ENCODE results near the gene ERG28. TPM values are rescaled to one million over a fixed set of nuclear protein-coding genes. Genes with fewer than 3 reads are reported as not detected.
"Not testable (repeated sequence)": the region's sequence is repeated elsewhere in the genome, so short reads cannot be mapped to it uniquely, and the experiment has no call there.

ERG28 gene, protein sequence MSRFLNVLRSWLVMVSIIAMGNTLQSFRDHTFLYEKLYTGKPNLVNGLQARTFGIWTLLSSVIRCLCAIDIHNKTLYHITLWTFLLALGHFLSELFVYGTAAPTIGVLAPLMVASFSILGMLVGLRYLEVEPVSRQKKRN
- total RNA-seq (2014; rRNA removed; shearing (Covaris generic); ENCODE audit: low replicate concordance), result 3.4 and 7.3 TPM in 2 replicates

DNA sequence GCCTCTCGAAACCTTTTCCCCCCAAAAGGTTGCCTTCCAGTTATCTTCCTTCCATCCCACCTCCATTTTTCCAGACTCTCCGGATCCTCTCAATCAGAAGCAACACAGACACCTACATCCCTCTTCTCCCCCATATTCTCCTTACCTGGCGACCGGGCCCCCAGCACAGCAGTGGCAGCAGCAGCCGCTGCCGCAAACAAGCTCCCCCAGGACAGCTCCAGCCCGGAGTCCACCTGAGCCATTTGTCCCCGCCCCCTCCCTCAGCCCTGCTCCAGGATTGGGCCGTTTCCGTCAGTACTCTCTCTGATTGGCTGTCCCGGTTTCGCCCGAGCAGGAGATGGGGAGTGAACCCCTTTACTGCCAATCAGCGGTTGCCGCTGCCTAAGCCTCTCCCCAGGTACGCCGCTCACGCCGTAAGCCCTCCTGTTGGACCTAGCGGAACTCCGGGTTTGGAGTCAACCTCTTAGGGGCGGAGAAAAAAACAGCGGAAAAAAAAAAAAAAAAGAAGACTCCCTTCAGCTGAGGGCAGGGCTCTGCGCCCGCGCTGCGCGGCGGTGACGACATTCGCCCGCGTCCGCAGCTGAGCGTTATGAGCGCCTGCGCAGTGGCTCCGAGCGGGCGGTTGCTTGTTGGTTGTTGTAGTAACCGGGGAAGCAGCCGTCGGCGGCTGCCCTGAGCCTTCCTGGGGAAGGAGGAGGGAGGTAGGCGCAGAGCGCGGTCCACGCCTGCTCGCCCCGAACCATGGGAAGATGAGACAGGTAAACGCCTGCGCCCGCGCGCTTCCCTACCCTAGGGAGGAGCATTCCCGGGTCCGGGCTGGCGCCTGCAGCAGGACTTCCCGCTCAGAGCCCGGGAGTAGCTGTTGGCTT lies at the start of gene ERG28, which contains the start of gene TTLL5:
Gene ERG28, minus strand, starts transcription at position 247 of the 869 bp plus-strand sequence. CDS start 3,374 bp downstream, outside the sequence.
Gene TTLL5, plus strand, starts transcription at position 617 of the 869 bp plus-strand sequence. CDS start 1,904 bp downstream, outside the sequence.
- Histone ChIP-seq H3K4me3 (peak within 1 kb of the TSS; percentile 74), H3K36me3 (no peaks in the 10 kb centered on the region; the same call in 1 of the 2 replicates), H3K27me3 (no peaks in the 10 kb centered on the region), H3K9me3 (no peaks in the 10 kb centered on the region)
- peak; percentile 94 for DNase-seq

DNA sequence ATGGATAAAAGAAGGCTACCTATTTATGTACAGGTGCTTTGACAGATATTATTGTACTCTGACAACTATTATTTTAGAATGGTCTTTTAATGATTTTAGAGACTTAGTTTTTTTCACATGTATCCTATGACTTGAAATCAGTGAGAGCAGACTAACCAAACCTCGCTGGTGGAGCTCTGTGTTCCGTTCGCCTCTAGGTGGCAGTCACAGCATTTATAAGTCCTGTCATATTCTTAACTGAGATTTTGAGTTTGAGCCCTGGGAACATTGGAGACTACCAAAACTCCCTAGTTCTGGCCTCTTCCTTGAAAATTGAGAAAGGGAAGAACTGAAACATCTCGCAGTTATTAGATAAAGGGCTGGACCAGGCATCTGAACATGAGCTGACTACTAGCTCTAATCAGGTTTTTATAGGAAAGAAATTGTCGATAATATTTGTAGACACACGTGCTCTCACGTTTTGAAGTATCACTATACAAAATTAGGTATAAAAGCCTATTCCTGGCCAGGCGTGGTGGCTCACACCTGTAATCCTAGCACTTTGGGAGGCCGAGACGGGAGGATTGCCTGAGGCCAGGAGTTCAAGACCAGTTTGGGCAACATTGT lies 48.6 kb upstream of the ERG28 start:
- Histone ChIP-seq H3K9me3 (no peaks in the 10 kb centered on the region), H3K36me3 (no peaks in the 10 kb centered on the region; the same call in 1 of the 2 replicates), H3K27me3 (no peaks in the 10 kb centered on the region), H3K4me3 (no peak overlapping the region)
- DNase-seq, result no peak

DNA sequence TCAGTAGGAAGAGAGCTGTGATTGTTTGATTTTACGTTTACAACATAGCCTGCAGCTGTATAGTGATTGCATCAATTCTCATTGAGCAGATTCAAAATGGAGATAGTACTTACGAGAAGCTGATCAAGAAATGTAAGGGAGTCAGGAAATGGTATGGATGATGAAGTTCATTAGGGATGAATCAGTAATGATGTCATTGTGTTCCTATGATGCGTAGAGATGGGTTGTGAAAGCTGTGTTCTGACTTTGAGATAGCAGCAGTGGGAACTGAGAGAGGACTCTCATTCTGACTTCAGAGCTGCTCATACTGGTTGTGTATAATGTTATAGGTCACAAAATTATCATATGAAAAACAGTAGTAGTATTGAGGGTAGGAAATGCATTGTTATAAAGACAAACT lies 44.3 kb upstream of the ERG28 start:
- no peaks in the 10 kb centered on the region for H3K9me3 ChIP-seq
- H3K4me3 ChIP-seq, result no peak overlapping the region
- H3K27me3 ChIP-seq, result no peaks in the 10 kb centered on the region
- DNase-seq, result no peak
- no peaks in the 10 kb centered on the region; the same call in 1 of the 2 replicates for H3K36me3 ChIP-seq

DNA sequence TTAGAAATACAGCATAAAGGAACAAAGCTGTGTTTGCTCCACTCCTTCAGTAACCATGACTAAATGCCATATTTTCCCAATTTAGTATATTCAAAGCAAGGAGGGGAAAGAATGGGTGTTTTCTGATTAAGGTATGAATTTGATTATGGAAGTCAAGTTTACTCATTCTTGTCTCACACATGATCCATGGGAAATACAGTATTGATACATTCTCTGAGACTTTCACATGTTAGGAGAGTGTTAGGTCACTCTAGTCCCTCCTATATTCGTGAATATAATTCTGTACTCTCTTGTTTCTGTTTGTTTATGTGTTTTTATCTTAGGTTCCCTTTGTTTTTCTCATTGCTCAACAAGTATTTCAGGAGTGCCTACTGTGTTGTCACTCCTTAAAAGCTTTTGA lies 42.8 kb upstream of the ERG28 start:
- no peak for DNase-seq
- Histone ChIP-seq H3K36me3 (no peaks in the 10 kb centered on the region; the same call in 1 of the 2 replicates), H3K9me3 (no peaks in the 10 kb centered on the region), H3K4me3 (no peak overlapping the region), H3K27me3 (no peaks in the 10 kb centered on the region)

DNA sequence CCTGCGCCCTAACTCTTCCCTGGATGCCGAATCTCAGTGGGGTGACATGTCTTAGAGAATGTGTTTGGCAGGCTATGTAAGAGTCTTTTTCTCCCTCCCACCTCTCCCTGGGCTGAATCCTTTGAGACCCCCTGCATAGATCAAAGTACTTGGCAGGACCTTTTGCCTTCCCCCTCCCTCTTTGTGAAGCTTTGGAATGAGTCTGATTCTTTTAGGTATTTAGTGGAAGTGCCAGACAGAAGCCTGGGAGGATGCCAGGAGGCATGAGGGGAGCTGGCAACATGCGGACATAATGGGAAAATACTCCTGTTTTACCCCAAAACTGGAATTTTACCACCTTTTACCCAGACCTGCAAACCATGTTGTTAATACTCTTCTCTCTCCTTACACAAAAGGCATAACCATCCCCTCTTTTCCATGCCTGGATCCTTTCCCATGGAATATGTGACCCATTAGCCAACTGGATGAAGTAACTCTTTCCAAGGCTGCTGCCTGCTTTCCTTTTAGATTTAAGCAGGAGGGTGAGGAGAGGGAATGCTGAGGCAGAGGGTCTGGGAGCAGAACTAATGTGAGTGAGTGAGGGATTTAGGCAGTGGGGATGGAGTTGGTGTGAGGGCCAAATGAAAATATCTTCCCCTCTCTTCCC lies 42.1 kb upstream of the ERG28 start:
- DNase-seq, result peak; percentile 22
- Histone ChIP-seq H3K36me3 (no peaks in the 10 kb centered on the region; the same call in 1 of the 2 replicates), H3K9me3 (no peaks in the 10 kb centered on the region), H3K27me3 (no peaks in the 10 kb centered on the region), H3K4me3 (no peak overlapping the region)

DNA sequence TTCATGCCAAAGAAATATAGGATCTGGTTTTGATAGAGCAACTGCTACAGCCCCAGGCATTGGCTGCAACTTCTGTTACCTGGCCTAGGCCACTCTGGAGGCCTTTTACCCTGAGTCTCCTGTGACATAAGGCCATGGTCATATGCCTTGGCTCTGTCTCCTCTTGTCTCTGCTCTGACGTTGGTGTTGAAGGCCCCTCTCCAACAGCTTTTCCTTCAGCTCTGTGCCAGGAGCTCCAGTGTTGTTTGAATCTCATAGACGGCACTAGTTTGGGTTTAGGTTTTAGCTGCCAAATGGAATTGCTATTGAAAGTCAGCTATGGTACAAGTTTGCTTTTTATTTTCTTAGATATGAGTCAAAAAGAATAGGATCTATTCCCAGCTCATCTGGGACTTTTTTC lies 41.4 kb upstream of the ERG28 start:
- no peak for DNase-seq
- Histone ChIP-seq H3K27me3 (no peaks in the 10 kb centered on the region), H3K36me3 (no peaks in the 10 kb centered on the region), H3K4me3 (no peak overlapping the region), H3K9me3 (no peaks in the 10 kb centered on the region)

DNA sequence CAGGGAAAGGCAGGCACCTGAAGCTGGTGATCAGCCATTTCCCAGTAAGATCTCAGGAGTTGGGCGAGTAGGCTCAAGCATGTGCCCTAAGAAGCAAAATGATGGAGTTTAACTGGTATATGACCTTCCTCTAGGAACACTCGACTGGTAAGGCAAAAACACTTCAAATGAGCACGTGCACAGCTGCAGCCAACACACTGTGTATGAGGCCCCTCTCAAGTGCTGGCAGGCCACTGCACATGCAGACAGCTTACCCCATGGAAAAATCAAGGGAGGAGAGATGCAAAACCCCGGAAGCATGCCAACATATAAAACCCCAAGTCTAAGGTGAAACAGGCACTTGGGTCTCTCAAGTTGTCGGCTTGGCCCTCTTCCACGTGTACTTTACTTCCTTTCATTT lies 39.6 kb upstream of the ERG28 start:
- H3K27me3 ChIP-seq, result no peaks in the 10 kb centered on the region
- no peaks in the 10 kb centered on the region for H3K36me3 ChIP-seq
- no peak for DNase-seq
- no peaks in the 10 kb centered on the region for H3K9me3 ChIP-seq
- H3K4me3 ChIP-seq, result no peak overlapping the region

DNA sequence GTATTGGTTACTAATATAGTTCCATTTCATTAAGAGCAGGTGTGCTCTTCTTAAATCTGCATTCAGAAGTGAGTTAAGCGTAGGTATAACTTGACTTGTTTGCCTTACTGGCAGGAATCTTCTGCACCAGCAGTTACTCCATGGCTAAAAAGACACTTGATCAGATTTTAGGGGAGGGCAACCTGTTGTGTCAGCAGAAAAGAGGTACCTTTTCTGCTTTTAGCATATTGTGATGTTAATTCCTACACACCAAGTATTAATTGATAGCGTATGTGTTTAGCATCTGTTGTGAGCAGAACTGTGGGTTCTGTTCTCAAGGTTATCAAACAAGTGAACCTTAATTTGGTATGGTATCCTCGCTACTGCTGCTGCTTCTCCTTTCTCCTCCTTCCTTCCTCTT lies 38.7 kb upstream of the ERG28 start:
- Histone ChIP-seq H3K36me3 (no peaks in the 10 kb centered on the region), H3K4me3 (no peak overlapping the region), H3K9me3 (no peaks in the 10 kb centered on the region), H3K27me3 (no peaks in the 10 kb centered on the region)
- no peak for DNase-seq

DNA sequence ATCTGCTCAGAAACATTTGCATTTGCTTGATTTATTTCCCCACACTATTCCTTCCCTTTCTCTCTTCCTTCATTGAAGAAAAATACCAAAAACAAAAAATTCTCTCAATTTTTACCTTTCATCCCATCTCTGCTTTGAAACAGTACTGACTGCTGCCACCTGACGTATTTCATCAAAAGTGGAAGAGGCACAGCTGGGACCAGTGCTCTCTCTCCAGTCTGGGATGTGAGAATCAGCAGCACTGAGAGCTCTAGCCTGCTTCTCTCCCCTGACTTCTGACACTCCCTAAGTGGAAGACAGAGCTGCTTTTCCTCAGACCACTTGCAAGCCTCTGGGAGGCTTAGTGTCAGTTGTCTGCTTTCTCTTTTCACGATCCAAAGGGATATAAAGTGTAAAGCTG lies 37.2 kb upstream of the ERG28 start:
- no peak for DNase-seq
- Histone ChIP-seq H3K36me3 (no peaks in the 10 kb centered on the region), H3K9me3 (no peaks in the 10 kb centered on the region), H3K4me3 (no peak overlapping the region), H3K27me3 (no peaks in the 10 kb centered on the region)

DNA sequence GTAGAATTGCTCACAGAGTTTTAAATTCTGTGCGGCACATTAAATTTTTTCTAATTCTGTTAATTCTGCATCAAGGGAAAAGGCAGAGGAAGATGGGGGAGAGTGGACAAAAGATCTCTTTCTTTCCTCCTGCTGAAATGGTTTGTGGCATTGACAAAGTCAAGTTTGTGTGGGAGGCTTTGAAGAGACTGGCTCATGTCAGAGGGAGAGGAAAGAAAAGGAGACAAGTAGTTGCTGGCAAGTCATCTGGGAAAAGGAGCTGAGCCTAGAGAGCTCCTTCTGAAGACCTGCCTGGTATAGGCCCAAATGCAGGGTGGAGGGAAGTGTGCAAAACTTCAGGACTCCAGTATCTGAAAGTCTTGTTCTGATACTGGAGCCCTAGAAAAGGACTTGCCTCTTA lies 36.7 kb upstream of the ERG28 start:
- H3K27me3 ChIP-seq, result no peaks in the 10 kb centered on the region
- no peak for DNase-seq

DNA sequence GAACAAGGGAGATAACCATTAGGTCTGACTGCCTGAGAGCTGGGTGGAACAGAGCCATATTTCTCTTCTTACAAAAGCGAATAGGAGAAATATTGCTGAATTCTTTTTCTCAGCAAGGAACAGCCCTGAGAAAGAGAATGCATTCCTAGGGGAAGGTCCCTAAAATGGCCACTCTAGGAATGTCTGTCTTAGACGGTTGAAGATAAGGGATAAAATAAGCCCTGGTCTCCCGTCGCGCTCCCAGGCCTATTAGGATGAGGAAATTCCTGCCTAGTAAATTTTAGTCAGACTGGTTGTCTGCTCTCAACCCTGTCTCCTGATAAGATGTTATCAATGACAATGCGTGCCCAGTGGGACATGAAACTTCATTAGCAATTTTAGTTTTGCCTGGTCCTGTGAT lies 34.3 kb upstream of the ERG28 start:
- not testable (repeated sequence) for H3K4me3 ChIP-seq, H3K36me3 ChIP-seq

More for the DNA sequence above, 36.7 kb upstream of the ERG28 start:
- no peak overlapping the region for H3K4me3 ChIP-seq
- H3K9me3 ChIP-seq, result no peaks in the 10 kb centered on the region
- no peaks in the 10 kb centered on the region for H3K36me3 ChIP-seq

DNA sequence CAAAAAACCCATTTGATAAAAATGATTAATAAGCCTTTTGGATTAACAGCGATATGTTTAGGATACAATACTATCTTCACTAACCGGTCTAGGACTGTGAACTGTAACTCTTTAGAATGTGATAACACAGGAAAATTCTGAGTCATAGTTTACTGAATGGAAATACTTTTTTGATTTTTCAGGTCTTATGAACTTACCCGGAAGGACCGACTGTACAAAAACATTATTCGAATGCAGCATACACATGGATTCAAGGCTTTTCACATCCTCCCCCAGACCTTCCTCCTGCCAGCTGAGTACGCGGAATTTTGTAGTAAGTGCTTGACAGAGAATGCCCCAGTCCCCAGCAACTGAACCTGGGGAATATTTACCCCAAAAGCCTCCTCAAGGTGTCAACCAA lies 29.3 kb upstream of the ERG28 start:
- Histone ChIP-seq H3K4me3 (no peak overlapping the region), H3K36me3 (no peaks in the 10 kb centered on the region), H3K27me3 (no peaks in the 10 kb centered on the region), H3K9me3 (no peaks in the 10 kb centered on the region)
- DNase-seq, result no peak

More for the DNA sequence above, 34.3 kb upstream of the ERG28 start:
- DNase-seq, H3K9me3 ChIP-seq, H3K27me3 ChIP-seq: not testable (repeated sequence)

DNA sequence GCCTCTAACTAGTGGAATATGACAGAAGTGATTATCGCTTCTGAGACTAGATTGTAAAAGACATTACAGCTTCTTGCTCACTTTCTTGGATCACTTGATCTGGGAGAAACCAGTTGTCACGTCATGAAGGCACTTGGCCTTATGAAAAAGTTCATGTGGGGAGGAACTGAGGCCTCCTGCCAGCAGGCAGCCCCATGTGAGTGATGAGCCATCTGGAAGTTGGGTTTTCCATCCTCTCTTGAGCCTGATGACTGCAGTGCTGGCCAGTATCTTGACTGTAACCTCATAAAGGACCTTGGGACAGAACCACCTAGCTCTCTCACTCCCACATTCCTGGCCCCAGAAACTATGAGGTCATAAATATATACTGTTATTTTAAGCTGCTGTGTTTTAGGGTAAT lies 28.3 kb upstream of the ERG28 start:
- H3K9me3 ChIP-seq, result no peaks in the 10 kb centered on the region
- DNase-seq, result peak; percentile 21

DNA sequence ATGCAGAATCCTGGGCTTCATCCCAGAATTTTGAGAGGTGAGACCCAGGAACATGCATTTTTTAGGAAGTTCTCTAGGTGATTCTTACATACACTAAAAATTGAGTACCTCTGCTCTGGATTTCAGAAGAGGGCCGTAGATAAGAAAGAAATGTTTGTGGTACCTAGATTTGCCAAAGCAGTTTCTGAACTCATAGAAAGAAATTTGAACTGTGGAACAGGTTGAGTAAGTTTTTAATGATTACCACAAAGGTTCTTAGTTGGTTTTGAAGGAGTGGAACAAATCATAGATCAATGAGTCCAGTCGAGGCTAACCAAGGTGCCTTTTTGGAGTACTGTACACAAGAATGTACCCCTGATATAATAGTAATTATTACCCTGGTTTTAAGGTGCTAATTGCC lies 25.2 kb upstream of the ERG28 start:
- Histone ChIP-seq H3K9me3 (no peaks in the 10 kb centered on the region), H3K4me3 (no peak overlapping the region), H3K27me3 (no peaks in the 10 kb centered on the region), H3K36me3 (no peaks in the 10 kb centered on the region)
- no peak for DNase-seq

More for the DNA sequence above, 28.3 kb upstream of the ERG28 start:
- Histone ChIP-seq H3K4me3 (no peak overlapping the region), H3K36me3 (no peaks in the 10 kb centered on the region), H3K27me3 (no peaks in the 10 kb centered on the region)

DNA sequence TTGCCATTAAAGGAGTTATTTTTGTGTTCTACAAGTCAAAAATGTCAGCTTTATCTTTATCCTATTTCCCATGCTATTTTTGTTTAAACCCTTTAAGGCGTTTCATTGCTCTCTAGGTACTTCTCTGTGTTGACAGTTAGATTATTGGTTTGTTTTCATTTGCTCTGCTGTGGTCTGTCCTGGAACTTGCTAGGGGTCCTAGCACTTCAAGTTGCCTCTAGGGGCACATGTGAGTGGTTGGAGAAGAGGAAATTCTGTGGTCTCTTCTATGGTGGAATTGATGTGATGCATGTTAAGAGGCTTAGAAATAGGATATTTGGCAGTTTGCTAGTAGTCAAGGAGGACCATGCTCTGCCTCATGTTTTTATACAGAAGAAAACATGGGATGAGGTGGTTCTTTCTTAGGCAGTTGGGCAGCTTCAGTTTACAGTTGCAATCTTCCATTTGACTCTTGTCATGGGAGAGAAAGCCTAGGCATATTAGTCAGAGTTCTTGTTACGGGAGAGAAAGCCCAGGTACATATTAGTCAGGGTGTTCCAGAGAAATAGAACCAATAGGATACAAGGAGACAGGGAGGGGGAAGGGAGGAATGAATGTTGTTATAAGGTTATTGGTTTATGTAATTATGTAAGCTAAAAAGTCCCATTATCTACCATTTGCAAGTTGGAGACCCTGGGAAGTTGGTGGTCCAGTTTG lies 14.7 kb upstream of the ERG28 start:
- no peak for DNase-seq

DNA sequence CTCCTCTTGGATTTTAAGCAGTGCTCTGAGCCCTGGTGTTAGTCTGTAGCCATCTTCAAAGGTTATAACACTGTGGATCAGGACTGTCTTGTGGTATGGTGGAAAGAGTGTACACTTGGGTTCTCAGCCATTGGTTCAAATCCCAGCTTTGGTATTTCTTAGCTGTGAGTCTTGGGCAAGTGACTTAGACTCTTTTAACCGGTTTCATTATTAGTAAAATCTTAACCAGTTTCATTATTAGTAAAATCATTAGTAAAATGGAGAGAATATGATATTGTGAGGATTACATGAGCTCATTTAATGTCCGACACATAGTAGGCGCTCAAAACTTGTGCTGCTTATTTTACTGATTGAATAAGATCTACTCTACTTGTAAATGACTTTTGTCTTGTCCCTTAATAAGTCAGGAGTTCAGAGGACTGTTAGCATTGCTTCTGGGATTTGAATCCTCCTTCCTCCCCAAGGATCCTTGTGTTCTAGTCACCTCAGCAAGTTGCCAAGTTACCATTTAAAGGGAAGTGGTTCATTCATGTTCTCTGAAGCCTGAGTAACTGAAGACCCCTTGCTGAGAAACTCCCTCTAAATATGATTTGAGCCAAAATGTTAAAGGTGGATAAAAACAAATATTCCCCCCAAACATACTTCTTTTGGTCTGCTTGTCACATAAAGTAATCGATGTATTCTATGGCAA lies 12.8 kb upstream of the ERG28 start:
- DNase-seq, result no peak
- Histone ChIP-seq H3K36me3 (peaks cover 6% of the 10 kb centered on the region), H3K9me3 (no peaks in the 10 kb centered on the region), H3K27me3 (no peaks in the 10 kb centered on the region), H3K4me3 (no peak overlapping the region)

More for the DNA sequence above, 14.7 kb upstream of the ERG28 start:
- Histone ChIP-seq H3K9me3 (no peaks in the 10 kb centered on the region), H3K4me3 (no peak overlapping the region), H3K36me3 (peaks cover 5% of the 10 kb centered on the region), H3K27me3 (no peaks in the 10 kb centered on the region)
